ENCODE results near the gene GLRA3.

The GLRA3 gene

DNA sequence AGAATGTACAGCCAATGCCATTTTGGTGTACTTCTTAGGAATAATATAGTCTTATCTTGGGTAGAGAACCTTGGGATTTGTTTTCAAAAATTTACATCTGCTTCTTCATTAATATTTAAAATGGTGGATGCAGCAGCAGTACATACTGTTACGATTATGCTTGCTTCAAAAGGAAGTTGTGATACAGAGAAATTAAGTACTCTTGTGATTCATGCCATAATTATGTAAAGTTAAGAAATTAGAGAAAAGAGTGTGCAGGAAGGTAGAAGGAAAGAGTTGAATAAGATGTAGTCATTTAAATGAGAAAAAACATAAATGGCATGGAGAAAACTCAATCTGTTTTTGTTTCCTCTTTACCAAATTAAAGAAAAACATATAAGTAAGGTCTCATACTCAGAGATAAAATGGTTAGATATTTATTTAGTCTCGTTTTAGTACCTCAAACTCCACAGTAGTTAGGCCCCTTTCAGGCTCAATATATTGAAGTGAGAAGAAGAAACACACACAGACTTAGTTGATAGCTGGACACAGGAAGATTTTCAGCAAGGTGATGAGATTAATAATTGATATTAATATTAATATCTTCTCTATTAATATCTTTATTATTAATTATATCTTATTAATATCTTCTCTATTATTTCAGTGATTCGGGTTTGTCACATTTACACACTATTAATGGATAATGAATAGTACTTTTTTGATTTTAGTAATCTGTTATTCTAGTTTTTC lies 236.6 kb downstream of the GLRA3 start:
- no peak for FAIRE-seq

DNA sequence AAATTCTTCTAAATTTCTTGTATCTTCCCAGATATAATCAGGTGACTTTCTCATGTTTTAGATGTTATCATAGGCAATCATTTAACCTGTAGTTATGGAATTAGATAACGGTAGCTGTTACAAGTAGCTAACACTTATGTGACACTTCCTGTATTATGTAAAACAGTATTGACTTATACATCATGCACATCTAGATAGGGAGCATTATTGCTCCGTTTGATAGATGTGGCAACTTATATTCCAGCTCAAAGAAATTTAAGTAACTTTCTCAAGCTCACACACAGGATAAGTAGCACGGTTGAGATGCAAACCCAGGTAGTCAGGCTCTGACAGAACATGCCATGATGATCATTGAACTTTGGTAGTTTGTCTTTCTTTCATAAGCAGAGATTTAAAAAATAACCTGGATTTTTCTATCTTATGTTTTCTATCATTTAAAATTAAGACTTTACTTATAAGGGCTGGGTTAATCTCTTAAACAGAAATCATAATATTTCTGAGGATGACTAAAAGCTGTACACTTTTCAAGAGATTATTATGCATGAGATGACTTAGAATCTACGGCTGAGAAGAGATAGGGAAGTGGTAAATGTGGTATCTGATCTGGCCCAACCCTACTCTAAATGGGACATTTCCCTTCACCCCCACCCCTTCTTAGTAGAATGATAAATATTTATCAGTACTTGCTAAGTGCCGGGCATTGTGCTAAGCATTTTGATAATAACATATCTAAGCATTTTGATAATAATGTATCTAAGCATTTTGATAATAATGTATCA lies 237.6 kb downstream of the GLRA3 start:
- FAIRE-seq: no peak

DNA sequence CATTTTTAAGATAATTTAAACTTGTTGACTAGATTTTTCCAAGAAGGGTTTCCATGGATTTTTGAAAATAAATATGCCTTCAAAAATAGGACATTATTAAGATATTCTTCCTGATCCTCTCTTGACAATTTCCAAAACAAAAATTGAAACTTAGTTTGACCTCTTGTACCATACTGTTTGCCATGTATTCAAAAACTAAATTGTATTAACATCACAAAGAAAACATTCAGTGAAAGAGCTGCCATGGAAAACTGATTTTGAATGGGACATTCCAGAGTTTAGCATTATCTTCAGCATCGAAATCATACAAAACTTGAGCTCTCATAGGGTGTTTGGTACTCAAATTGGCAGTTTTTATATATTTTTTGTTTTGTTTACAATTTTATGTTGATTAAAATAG lies 238.7 kb downstream of the GLRA3 start:
- no peak for FAIRE-seq

Data from A204.1 (cell line).